ENCODE measurements around the gene TLL1. TPM values are rescaled to one million over a fixed set of nuclear protein-coding genes. Genes with fewer than 3 reads are reported as not detected.

The TLL1 gene
- total RNA-seq, 3 donors from 2014 or later: 4.0 to 11.5 (median 4.3) TPM

DNA sequence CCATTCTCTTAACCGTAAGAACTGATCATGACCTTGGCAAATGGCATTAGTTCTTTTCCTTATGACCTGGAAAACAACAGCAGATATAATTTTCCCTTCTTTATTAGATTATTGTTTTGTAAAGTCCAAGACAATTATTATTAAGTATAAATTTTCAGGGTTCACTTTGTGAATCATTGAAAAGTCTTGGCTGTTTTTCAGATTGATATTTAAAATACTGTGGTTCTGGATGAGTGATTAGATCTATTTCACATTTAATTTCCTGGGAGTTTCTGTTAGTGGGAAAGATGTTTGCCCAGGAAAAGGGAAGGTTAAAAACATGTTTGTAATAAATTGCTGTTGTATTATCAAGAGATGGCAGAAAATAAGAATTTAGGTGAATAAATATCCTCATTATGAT, 194.9 kb downstream of the TLL1 start:
- H3K9me3 ChIP-seq: no peaks in the 10 kb centered on the region
- no peak for DNase-seq (ENCODE audit: low spot score in 2 of 2)
- no peaks in the 10 kb centered on the region for H3K27me3 ChIP-seq
- intact Hi-C loops (cut with DNase I; ENCODE audit: low total_unique reads): no loop called here
- no peaks in the 10 kb centered on the region for H3K36me3 ChIP-seq
- no peaks in the 10 kb centered on the region for H3K4me1 ChIP-seq
- TF ChIP-seq POLR2A (IDR thresholded peaks at IDR 0.05): no peak
- TF ChIP-seq, protein P1, sequence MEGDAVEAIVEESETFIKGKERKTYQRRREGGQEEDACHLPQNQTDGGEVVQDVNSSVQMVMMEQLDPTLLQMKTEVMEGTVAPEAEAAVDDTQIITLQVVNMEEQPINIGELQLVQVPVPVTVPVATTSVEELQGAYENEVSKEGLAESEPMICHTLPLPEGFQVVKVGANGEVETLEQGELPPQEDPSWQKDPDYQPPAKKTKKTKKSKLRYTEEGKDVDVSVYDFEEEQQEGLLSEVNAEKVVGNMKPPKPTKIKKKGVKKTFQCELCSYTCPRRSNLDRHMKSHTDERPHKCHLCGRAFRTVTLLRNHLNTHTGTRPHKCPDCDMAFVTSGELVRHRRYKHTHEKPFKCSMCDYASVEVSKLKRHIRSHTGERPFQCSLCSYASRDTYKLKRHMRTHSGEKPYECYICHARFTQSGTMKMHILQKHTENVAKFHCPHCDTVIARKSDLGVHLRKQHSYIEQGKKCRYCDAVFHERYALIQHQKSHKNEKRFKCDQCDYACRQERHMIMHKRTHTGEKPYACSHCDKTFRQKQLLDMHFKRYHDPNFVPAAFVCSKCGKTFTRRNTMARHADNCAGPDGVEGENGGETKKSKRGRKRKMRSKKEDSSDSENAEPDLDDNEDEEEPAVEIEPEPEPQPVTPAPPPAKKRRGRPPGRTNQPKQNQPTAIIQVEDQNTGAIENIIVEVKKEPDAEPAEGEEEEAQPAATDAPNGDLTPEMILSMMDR (IDR thresholded peaks at IDR 0.05): no peak
- no peak for TF ChIP-seq POLR2AphosphoS5 (IDR thresholded peaks at IDR 0.05)
- H3K27ac ChIP-seq: no peak overlapping the region
- H3K4me3 ChIP-seq: no peak overlapping the region

DNA sequence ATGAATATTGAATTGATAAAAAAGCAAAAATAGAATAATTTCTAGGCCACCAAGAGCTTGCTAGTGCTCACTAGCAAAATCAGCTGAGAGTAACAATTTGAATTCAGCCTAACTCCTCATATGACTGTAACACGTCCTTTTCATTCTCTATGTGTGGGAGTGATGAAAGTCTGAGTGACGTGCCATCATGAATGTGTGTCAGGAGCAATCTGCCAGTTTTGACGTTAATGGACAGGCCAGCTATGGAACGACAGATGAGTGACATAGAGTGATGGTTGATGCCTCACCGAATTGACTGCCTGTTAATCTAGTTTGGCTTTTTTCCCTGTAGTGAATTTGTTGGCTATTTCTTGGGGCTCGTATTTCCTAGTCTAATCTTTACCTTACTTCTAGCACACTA, 200.7 kb downstream of the TLL1 start:
- Histone ChIP-seq H3K27ac (no peak overlapping the region), H3K4me3 (no peak overlapping the region), H3K36me3 (no peaks in the 10 kb centered on the region), H3K9me3 (no peaks in the 10 kb centered on the region), H3K27me3 (no peaks in the 10 kb centered on the region), H3K4me1 (no peaks in the 10 kb centered on the region)
- TF ChIP-seq POLR2AphosphoS5 (IDR thresholded peaks at IDR 0.05) (no peak), POLR2A (IDR thresholded peaks at IDR 0.05) (no peak)
- TF ChIP-seq, protein P1 (IDR thresholded peaks at IDR 0.05): no peak
- DNase-seq (ENCODE audit: low spot score in 2 of 2): no peak
- intact Hi-C loops (cut with DNase I; ENCODE audit: low total_unique reads): no loop called here

- Histone ChIP-seq H3K4me1 (no peaks in the 10 kb centered on the region), H3K27me3 (no peaks in the 10 kb centered on the region), H3K9me3 (no peaks in the 10 kb centered on the region), H3K27ac (no peak overlapping the region), H3K4me3 (no peak overlapping the region), H3K36me3 (no peaks in the 10 kb centered on the region)
- intact Hi-C loops (cut with DNase I; ENCODE audit: low total_unique reads): no loop called here
- no peak for TF ChIP-seq POLR2AphosphoS5 (IDR thresholded peaks at IDR 0.05)
- TF ChIP-seq, protein P1 (IDR thresholded peaks at IDR 0.05): no peak
- DNase-seq (ENCODE audit: low spot score in 2 of 2): no peak
Observed at GRCh38 chr4:166075599-166075998, 202.6 kb downstream of the TLL1 start.

DNA sequence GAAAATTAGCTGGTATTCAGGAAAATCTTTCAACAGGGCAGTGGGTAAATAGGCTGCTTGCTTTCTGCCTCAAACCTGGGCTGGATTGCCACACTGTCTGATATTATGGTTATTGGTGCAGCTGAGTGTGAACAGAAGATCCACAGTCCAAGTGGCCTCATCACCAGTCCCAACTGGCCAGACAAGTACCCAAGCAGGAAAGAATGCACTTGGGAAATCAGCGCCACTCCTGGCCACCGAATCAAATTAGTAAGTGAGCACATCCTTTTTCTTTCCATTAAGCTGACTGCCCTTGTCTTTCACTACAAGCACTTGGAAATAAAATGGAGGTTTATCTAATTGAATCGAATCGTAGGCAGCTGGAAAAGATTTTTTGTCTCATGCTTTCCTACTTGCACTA, 204.7 kb downstream of the TLL1 start:
- H3K9me3 ChIP-seq: no peaks in the 10 kb centered on the region
- no peaks in the 10 kb centered on the region for H3K4me1 ChIP-seq
- no peak overlapping the region for H3K27ac ChIP-seq
- no peak for DNase-seq (ENCODE audit: low spot score in 2 of 2)
- TF ChIP-seq, protein P1 (IDR thresholded peaks at IDR 0.05): no peak
- H3K27me3 ChIP-seq: no peaks in the 10 kb centered on the region
- H3K4me3 ChIP-seq: no peak overlapping the region
- H3K36me3 ChIP-seq: no peaks in the 10 kb centered on the region
- intact Hi-C loops (cut with DNase I; ENCODE audit: low total_unique reads): no loop called here

- no peaks in the 10 kb centered on the region for H3K4me1 ChIP-seq
- no peaks in the 10 kb centered on the region for H3K36me3 ChIP-seq
- H3K4me3 ChIP-seq: no peak overlapping the region
- no peak overlapping the region for H3K27ac ChIP-seq
- no peaks in the 10 kb centered on the region for H3K9me3 ChIP-seq
- DNase-seq (ENCODE audit: low spot score in 2 of 2): no peak
- intact Hi-C loops (cut with DNase I; ENCODE audit: low total_unique reads): no loop called here
- no peaks in the 10 kb centered on the region for H3K27me3 ChIP-seq
- TF ChIP-seq, protein P1 (IDR thresholded peaks at IDR 0.05): no peak
- TF ChIP-seq POLR2A (IDR thresholded peaks at IDR 0.05) (no peak), POLR2AphosphoS5 (IDR thresholded peaks at IDR 0.05) (no peak)
Observed at GRCh38 chr4:166078383-166078782, 205.3 kb downstream of the TLL1 start.

All from breast epithelium (tissue), 4 donors.